Measurements from ENCODE around the gene DTNB. TPM values are rescaled to one million over a fixed set of nuclear protein-coding genes. Genes with fewer than 3 reads are reported as not detected.
"Not testable (repeated sequence)": the region's sequence is repeated elsewhere in the genome, so short reads cannot be mapped to it uniquely, and the experiment has no call there.

DTNB gene
- total and polyA plus RNA-seq, 2 donors (not counting 1 experiment from before 2014, with no cell fraction given), result 25.7 to 37.3 TPM

- CTCF ChIA-PET, result interaction anchor here (1.1 kb wide), 1 partner anchor 15 kb away, joined by 3 read pairs; no protein-coding TSS in a partner anchor
- no peak overlapping the region for H2AFZ ChIP-seq (ENCODE audit: insufficient read depth, low read depth, low read length, poor library complexity, severe bottlenecking)
- H3K79me2 ChIP-seq (ENCODE audit: control insufficient read depth, insufficient read depth, low read length), result no peaks in the 10 kb centered on the region
- no peaks in the 10 kb centered on the region for H3K36me3 ChIP-seq (replicated peaks in 1 of 2; ENCODE audit: control extremely low read depth in 1 of 2, control insufficient read depth in 1 of 2, extremely low read depth in 1 of 2, insufficient read depth in 2 of 2, low read length in 1 of 2)
- Mint-ChIP-seq H3K27ac (no peak overlapping the region), H3K4me3 (no peak overlapping the region), H3K9me3 (ENCODE audit: insufficient read depth) (no peaks in the 10 kb centered on the region), H3K4me1 (peaks cover 2% of the 10 kb centered on the region), H3K27me3 (no peaks in the 10 kb centered on the region)
- POLR2A ChIA-PET, result no interaction called here
- no CpG with 5 or more reads among the region's 2 CpGs for whole genome bisulfite sequencing (ENCODE audit: insufficient coverage)
- H3K4me1 ChIP-seq (ENCODE audit: control insufficient read depth in 2 of 2, insufficient read depth in 2 of 2, low read length in 2 of 2), result no peaks in the 10 kb centered on the region
- no peak for DNase-seq
- ATAC-seq (ENCODE audit: low read depth), result no peak
- no peak overlapping the region for H3K4me3 ChIP-seq (ENCODE audit: control extremely low read depth in 1 of 5, extremely low read depth in 1 of 5, insufficient read depth in 1 of 5, low read depth in 2 of 5, low read length in 4 of 5)
- no peak overlapping the region for H3K4me2 ChIP-seq (replicated peaks; ENCODE audit: low read depth, low read length, poor library complexity, severe bottlenecking)
- H4K20me1 ChIP-seq (ENCODE audit: control insufficient read depth, insufficient read depth, low read length, poor library complexity, severe bottlenecking), result no peaks in the 10 kb centered on the region
- TF ChIP-seq CTCF (IDR thresholded peaks at IDR 0.05) (no peak), EZH2 (IDR thresholded peaks at IDR 0.05; ENCODE audit: borderline replicate concordance, insufficient read depth, low read depth, low read length, poor library complexity, severe bottlenecking) (no peak)
- H3K9ac ChIP-seq (ENCODE audit: low read length), result no peak overlapping the region
- H3K27ac ChIP-seq (ENCODE audit: low read length in 2 of 2), result no peak overlapping the region
- no peaks in the 10 kb centered on the region for H3K9me3 ChIP-seq (ENCODE audit: control extremely low read depth in 1 of 3, control insufficient read depth in 2 of 3, insufficient read depth in 1 of 3, low read length in 2 of 3)
- intact Hi-C loops (cut with micrococcal nuclease), result no loop called here
- no peaks in the 10 kb centered on the region for H3K27me3 ChIP-seq (replicated peaks in 1 of 4; ENCODE audit: control extremely low read depth in 1 of 4, control insufficient read depth in 3 of 4, insufficient read depth in 4 of 4, low read length in 3 of 4)
These were observed 122.1 kb downstream of the DTNB start for GRCh38 chr2:25551316-25551715.

GRCh38 chr2:25549571-25549970 lies 123.8 kb downstream of the DTNB start:
- DNase-seq; H3K4me2 ChIP-seq (replicated peaks; ENCODE audit: low read depth, low read length, poor library complexity, severe bottlenecking); H3K27ac Mint-ChIP-seq; H3K27me3 ChIP-seq (replicated peaks in 1 of 4; ENCODE audit: control extremely low read depth in 1 of 4, control insufficient read depth in 3 of 4, insufficient read depth in 4 of 4, low read length in 3 of 4); ATAC-seq (ENCODE audit: low read depth); intact Hi-C loops (cut with micrococcal nuclease); H3K36me3 ChIP-seq (replicated peaks in 1 of 2; ENCODE audit: control extremely low read depth in 1 of 2, control insufficient read depth in 1 of 2, extremely low read depth in 1 of 2, insufficient read depth in 2 of 2, low read length in 1 of 2); CTCF ChIA-PET; H3K9me3 ChIP-seq (ENCODE audit: control extremely low read depth in 1 of 3, control insufficient read depth in 2 of 3, insufficient read depth in 1 of 3, low read length in 2 of 3); POLR2A ChIA-PET; H3K79me2 ChIP-seq (ENCODE audit: control insufficient read depth, insufficient read depth, low read length); H2AFZ ChIP-seq (ENCODE audit: insufficient read depth, low read depth, low read length, poor library complexity, severe bottlenecking); H3K9ac ChIP-seq (ENCODE audit: low read length); H3K4me3 ChIP-seq (ENCODE audit: control extremely low read depth in 1 of 5, extremely low read depth in 1 of 5, insufficient read depth in 1 of 5, low read depth in 2 of 5, low read length in 4 of 5); H3K4me3 Mint-ChIP-seq; H3K27ac ChIP-seq (ENCODE audit: low read length in 2 of 2); H3K4me1 ChIP-seq (ENCODE audit: control insufficient read depth in 2 of 2, insufficient read depth in 2 of 2, low read length in 2 of 2); H3K27me3 Mint-ChIP-seq; H4K20me1 ChIP-seq (ENCODE audit: control insufficient read depth, insufficient read depth, low read length, poor library complexity, severe bottlenecking); H3K4me1 Mint-ChIP-seq; H3K9me3 Mint-ChIP-seq (ENCODE audit: insufficient read depth): not testable (repeated sequence)
- 100% methylated on average over 2 of the region's 2 CpGs for WGBS (ENCODE audit: insufficient coverage)

All from B cell (primary cell).